Activated CD4-positive, alpha-beta T cell treated with anti-CD3 and anti-CD28 coated beads, Interleukin-2, Interleukin-6, amounts not matched to agents 100 ng/mL and 50 ng/mL, durations not matched to agents 16 hours and 8 hours (primary cell): ENCODE measurements around the gene PSTPIP1.
"Not testable (repeated sequence)": the region's sequence is repeated elsewhere in the genome, so short reads cannot be mapped to it uniquely, and the experiment has no call there.

Experiments
- DNase-seq: peaks from one replicate; pipeline ENCODE4 v3.0.0-alpha.2; 2020

The PSTPIP1 gene

DNA sequence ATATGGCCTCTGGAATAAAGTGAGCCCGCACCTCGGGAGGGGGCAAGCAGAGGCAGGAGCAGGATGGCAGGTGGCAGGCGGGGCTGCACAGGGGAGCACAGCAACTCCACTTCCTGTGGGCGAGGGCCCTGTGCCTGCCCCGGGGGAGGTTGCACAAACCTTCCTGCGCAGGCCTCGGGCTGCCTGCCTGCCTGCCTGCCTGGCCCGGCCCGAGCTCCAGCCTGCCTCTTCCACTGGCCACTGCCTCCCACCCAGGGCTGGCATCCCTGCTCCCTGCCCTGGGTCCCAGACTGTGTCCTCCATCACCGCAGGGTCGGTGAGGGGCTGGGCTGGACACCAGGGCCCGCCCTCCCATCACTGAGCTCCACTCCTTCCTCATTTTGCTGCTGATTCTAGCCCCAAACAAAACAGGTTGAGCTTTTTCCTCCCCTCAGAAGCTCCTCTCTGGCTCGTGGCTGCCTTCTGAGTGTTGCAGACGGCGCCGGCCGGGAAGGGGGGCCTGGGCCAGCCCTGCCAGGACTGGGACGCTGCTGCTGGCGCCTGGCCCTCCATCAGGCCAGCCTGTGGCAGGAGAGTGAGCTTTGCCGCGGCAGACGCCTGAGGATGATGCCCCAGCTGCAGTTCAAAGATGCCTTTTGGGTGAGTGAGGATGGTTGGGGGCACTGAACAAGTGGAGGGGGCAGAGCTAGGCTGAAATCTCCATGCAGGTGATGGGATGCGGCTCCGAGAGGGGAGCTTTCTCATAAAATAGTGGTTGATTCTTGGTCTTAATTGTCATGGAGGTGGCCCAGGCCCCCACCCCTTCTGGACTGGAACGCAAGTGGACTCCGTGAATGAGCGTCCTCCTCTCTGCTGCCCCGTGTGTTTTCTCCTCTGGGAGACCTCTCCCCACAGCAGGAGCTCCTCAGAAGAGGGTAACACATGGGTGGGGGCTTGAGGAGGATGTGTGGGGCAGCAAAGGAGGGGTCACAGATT is at the start of gene PSTPIP1:
PSTPIP1 (plus strand) TSS at position 156 of the 975 bp plus-strand sequence; CDS start at position 604, 448 bp downstream.
- DNase-seq: peak; percentile 88

- no peak for DNase-seq
Observed at GRCh38 chr15:76945494-76946093, 49.3 kb upstream of the PSTPIP1 start.

DNA sequence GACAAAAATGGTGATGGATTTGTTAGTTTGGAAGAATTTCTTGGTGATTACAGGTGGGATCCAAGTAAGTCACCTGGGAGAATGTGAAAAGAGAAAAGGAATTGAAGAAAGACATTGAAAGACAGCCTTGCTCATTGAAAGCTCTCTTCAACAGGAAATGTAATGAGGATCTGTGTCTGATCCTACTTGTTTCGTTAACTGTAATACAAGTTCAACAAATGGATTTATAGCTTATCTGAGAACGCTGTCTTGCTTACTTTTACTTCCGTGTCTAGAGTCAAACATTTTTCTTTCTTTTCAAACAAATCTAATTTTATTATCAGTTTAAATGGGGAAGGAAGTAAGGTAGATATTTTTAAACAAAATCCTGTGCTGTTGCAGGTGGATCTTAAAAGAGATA is 47.5 kb upstream of the PSTPIP1 start:
- DNase-seq: no peak

DNA sequence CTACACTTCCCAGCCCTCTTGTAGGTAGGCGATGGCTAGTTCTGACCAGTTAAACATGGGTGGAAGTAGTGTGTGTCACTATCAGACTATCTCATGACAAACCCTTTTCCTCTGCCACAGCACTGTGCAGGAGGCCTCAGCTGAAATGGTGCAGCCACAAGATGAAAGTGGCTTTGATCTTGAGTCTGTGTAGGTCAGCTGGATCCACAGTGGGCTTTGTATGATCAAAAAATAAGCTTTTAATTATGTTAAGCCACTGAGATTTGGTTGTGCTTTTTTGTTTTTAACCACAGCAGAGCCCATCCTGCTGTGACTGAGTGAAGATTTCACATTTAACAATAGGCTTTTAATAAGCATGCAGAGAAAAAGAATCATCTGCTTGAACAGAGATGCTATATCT is 43.7 kb upstream of the PSTPIP1 start:
- no peak for DNase-seq

DNA sequence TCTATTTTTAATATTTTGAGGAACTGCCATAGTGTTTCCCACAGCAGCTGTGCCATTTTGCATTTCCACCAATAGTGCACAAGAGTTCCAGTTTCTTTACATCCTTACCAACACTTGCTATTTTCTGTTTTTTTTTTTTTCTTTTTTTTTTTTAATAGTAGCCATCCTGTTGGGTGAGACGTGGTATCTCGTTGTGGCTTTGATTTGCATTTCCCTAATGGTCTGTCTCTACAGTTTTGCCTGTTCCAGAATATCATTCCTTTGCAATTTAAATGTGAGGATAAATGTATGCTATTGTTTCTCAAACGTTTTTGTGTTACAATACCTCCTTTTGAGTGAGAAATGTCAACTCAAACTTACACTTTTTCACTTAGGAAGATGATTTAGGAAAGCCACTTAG is 41.0 kb upstream of the PSTPIP1 start:
- no peak for DNase-seq

DNA sequence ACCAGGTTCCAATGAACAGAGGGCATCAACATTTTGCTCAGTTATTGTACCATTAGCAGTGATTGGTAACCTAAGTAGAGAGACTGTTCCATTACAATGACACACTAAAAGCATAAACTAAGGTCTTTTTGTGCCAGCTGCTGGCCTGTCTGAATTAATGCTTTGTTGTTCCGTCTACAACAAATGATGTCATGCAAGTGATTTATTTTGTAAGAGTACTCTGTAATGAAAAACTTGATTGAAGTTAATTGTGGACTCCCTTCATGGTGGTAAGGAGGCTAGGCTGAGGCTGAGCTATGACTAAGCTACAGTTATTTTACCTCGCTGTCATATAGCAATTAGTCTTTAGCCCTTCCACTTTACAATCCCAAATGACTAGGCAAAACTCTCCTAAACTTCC is 40.2 kb upstream of the PSTPIP1 start:
- DNase-seq: no peak

DNA sequence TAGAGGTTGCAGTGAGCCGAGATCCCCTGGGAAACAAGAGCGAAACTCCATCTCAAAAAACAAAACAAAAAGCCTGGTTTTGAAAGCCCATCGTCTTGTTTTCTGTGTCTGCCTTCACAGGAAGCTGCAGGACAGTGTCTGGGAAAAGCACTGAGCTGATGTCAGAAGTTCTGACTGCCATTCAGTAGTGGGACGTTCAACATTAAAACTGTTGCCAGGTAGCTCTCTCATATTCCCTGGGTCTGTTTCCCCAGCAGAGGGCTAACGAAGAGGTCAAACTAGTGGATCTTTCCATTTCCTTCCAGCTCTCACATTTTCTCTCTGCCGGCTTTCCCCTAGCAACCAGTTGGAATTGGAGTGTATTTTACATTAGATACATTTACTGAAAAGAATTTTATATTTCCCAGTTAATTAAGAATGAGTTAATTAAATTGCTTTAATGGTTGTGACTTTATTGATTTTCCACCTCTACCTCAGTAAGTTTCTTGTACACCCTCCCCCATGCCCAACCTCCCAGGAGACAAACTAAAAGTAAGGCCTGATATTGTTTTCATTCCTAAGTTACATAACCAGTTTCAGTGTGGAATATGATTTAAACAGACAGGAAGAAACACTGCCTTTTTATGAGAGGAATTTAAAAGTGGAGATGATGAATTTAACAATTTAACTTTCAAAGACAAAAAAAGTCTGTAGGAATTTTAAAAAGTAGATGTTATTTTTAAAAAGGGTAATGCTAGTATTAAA is 33.5 kb upstream of the PSTPIP1 start:
- DNase-seq: no peak

- DNase-seq: no peak
Observed at GRCh38 chr15:76962337-76963013, 32.5 kb upstream of the PSTPIP1 start.

DNA sequence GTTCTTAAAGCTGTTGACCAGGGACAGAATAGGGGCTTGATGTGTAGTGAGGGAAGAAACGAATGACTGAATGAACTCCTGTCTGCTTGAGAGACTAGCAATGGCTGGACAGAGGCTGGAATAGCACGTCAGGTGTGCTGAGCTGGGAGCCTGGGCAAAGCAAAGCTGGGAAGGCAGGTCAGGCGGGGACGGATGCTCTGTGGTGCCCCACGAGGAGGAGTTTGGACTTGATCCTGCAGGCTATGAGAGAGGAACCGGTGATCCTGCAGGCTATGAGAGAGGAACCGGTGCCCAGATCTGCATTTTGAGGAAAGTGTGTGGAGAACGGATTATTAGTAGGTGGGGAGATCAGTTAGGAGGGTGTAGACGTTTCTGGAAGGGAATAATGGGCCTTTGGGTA is 31.3 kb upstream of the PSTPIP1 start:
- no peak for DNase-seq

DNA sequence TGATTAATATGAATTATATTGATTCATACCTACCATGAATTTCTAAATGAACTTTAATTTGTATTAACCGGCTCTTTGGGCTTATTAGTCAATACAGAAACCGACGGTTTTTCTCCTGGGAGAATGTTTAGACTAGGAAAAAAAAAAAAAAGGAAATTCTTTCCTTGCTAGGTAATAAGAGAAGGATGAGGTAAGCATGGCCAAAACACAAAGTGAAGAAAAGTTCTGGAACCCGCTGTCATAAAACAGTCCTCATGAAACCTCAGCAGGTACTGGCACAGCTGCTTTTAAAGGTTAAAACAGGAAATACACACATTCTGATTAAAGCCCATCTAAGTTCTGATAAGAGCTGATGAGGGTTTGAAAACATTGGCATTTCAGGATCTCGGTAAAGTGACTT is 30.8 kb upstream of the PSTPIP1 start:
- DNase-seq: no peak

- not testable (repeated sequence) for DNase-seq
Observed at GRCh38 chr15:76966051-76966450, 28.9 kb upstream of the PSTPIP1 start.

- DNase-seq: no peak
Observed at GRCh38 chr15:76967067-76967466, 27.9 kb upstream of the PSTPIP1 start.

GRCh38 chr15:76968306-76968705 is 26.6 kb upstream of the PSTPIP1 start:
- no peak for DNase-seq

- no peak for DNase-seq
Observed at GRCh38 chr15:76972389-76973361, 22.3 kb upstream of the PSTPIP1 start.

GRCh38 chr15:76973362-76973743 is 21.6 kb upstream of the PSTPIP1 start:
- peak; percentile 79 for DNase-seq

GRCh38 chr15:76973906-76974305 is 21.0 kb upstream of the PSTPIP1 start:
- DNase-seq: no peak

GRCh38 chr15:76974456-76975036 is 20.4 kb upstream of the PSTPIP1 start:
- no peak for DNase-seq

DNA sequence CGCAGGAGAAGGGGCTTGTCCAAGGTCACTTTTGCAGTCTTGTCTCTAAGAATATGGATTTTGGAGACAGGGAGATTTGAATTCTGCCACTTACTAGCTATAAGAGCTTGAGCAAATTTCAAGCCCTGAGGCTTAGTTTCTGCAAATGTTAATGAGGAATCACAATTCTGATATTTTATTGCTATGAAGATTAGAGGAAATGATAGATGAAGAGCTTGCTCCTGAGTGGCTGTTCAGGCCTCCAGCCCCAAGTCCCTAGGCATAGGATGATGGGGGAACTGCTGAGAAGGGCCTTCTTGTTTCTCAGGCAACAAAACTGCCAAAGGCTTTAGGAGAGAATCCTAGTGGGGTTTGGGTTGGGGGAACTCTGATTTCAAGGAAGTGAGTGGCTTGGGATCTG is 18.8 kb upstream of the PSTPIP1 start:
- no peak for DNase-seq

- DNase-seq: peak; percentile 71
Observed at GRCh38 chr15:76976572-76977270, 18.2 kb upstream of the PSTPIP1 start.

- no peak for DNase-seq
Observed at GRCh38 chr15:76978522-76979330, 16.2 kb upstream of the PSTPIP1 start.
